H9 (cell line): ENCODE measurements around the gene L3MBTL4. TPM values are rescaled to one million over a fixed set of nuclear protein-coding genes. Genes with fewer than 3 reads are reported as not detected.

ENCODE experiments used
- DNase-seq: peaks from one replicate; pipeline ENCODE4 v3.0.0-alpha.2; 2017
- H2AFZ ChIP-seq: one replicate; pipeline ENCODE4 v1.6.1; 2013; ENCODE audit warnings: mild to moderate bottlenecking, low read length, control low read depth, moderate library complexity
- H2AK5ac ChIP-seq: 2 replicates; pipeline ENCODE4 v1.6.1; 2013; ENCODE audit warnings: low read length, control low read depth, mixed read lengths; ENCODE audit not compliant: insufficient read length
- H2BK120ac ChIP-seq: one replicate; pipeline ENCODE4 v1.6.1; 2013; ENCODE audit warnings: low read depth, mild to moderate bottlenecking, low read length, control low read depth, inconsistent platforms; ENCODE audit not compliant: poor library complexity, severe bottlenecking
- H2BK12ac ChIP-seq: 2 replicates; pipeline ENCODE4 v1.6.1; 2013; ENCODE audit warnings: low read length, control low read depth, mixed read lengths, low read depth; ENCODE audit not compliant: insufficient read length
- H2BK15ac ChIP-seq: 2 replicates; pipeline ENCODE4 v1.6.1; 2013; ENCODE audit warnings: low read depth, low read length, control low read depth
- H2BK20ac ChIP-seq: one replicate; pipeline ENCODE4 v1.6.1; 2013; ENCODE audit warnings: low read depth, mild to moderate bottlenecking, low read length, control low read depth, inconsistent platforms; ENCODE audit not compliant: poor library complexity, severe bottlenecking
- H2BK5ac ChIP-seq: 2 replicates; pipeline ENCODE4 v1.6.1; 2013; ENCODE audit warnings: low read length, control low read depth, mixed read lengths; ENCODE audit not compliant: insufficient read length
- H3K14ac ChIP-seq: 2 replicates; pipeline ENCODE4 v1.6.1; 2013; ENCODE audit warnings: low read length, control low read depth; ENCODE audit not compliant: insufficient read depth
- H3K18ac ChIP-seq: 2 replicates; pipeline ENCODE4 v1.6.1; 2013; ENCODE audit warnings: low read depth, mild to moderate bottlenecking, mixed read lengths, low read length, control low read depth; ENCODE audit not compliant: insufficient read length
- H3K23ac ChIP-seq: 2 replicates; pipeline ENCODE4 v1.6.1; 2013; ENCODE audit warnings: low read length, control low read depth, mixed read lengths, low read depth; ENCODE audit not compliant: insufficient read length
- H3K23me2 ChIP-seq: 2 replicates; pipeline ENCODE4 v1.6.1; 2013; ENCODE audit warnings: low read depth, mild to moderate bottlenecking, mixed read lengths, low read length, control low read depth; ENCODE audit not compliant: insufficient read length, poor library complexity, severe bottlenecking
- H3K27ac ChIP-seq: 2 replicates; pipeline ENCODE4 v1.5.1; 2013; ENCODE audit warnings: low read length, control low read depth, mixed read lengths, low read depth; ENCODE audit not compliant: insufficient read length
- H3K27me3 ChIP-seq: 2 replicates; pipeline ENCODE4 v1.6.1; 2013; ENCODE audit warnings: low read length, control low read depth, inconsistent platforms; ENCODE audit not compliant: insufficient read depth
- H3K4ac ChIP-seq: 2 replicates; pipeline ENCODE4 v1.6.1; 2013; ENCODE audit warnings: low read depth, mild to moderate bottlenecking, control low read depth, inconsistent platforms, low read length, moderate library complexity
- H3K4me1 ChIP-seq: 2 replicates; pipeline ENCODE4 v1.6.1; 2013; ENCODE audit warnings: low read length, control low read depth, inconsistent platforms; ENCODE audit not compliant: insufficient read depth
- H3K4me2 ChIP-seq: 2 replicates; pipeline ENCODE4 v1.6.1; 2013; ENCODE audit warnings: low read length, control low read depth, mixed read lengths; ENCODE audit not compliant: insufficient read length, insufficient read depth
- H3K56ac ChIP-seq: 2 replicates; pipeline ENCODE4 v1.6.1; 2013; ENCODE audit warnings: low read depth, mild to moderate bottlenecking, mixed read lengths, low read length, control low read depth; ENCODE audit not compliant: insufficient read length
- H3K79me1 ChIP-seq: 2 replicates; pipeline ENCODE4 v1.6.1; 2013; ENCODE audit warnings: low read depth, mild to moderate bottlenecking, moderate library complexity, low read length, control low read depth, inconsistent platforms; ENCODE audit not compliant: insufficient read depth, poor library complexity, severe bottlenecking
- H3K79me2 ChIP-seq: 2 replicates; pipeline ENCODE4 v1.6.1; 2013; ENCODE audit warnings: low read length, control low read depth, inconsistent platforms; ENCODE audit not compliant: insufficient read depth
- H3K9ac ChIP-seq: 2 replicates; pipeline ENCODE4 v1.6.1; 2013; ENCODE audit warnings: low read length, control low read depth, mixed read lengths; ENCODE audit not compliant: insufficient read length; ENCODE audit errors: extremely low read depth
- H3K9me3 ChIP-seq: one replicate; pipeline ENCODE4 v1.6.1; 2013; ENCODE audit warnings: low read depth, low read length, inconsistent platforms; ENCODE audit not compliant: control insufficient read depth
- H3T11ph ChIP-seq: one replicate; pipeline ENCODE4 v1.6.1; 2013; ENCODE audit warnings: mild to moderate bottlenecking, low read length, control low read depth, inconsistent platforms
- H4K20me1 ChIP-seq: one replicate; pipeline ENCODE4 v1.6.1; 2013; ENCODE audit not compliant: control insufficient read depth, insufficient read length, insufficient read depth
- H4K5ac ChIP-seq: 2 replicates; pipeline ENCODE4 v1.6.1; 2013; ENCODE audit warnings: low read depth, mild to moderate bottlenecking, mixed read lengths, low read length, control low read depth; ENCODE audit not compliant: insufficient read length
- H4K8ac ChIP-seq: replicated peaks from 2 replicates; pipeline ENCODE4 v1.6.1; 2013; ENCODE audit warnings: low read length, control low read depth, mixed read lengths, low read depth; ENCODE audit not compliant: insufficient read length
- H4K91ac ChIP-seq: 2 replicates; pipeline ENCODE4 v1.6.1; 2013; ENCODE audit warnings: low read depth, mild to moderate bottlenecking, moderate library complexity, mixed read lengths, low read length, control low read depth; ENCODE audit not compliant: insufficient read length
- H3K27ac Mint-ChIP-seq, 3 experiments: 2 replicates in 2 of 3; 3 replicates in 1 of 3; pipeline ENCODE4 v1.8.0; 2020 to 2021; ENCODE audit warnings: mixed read lengths in 3 of 3, mild to moderate bottlenecking in 1 of 3, moderate library complexity in 1 of 3
- H3K27me3 Mint-ChIP-seq: 2 replicates; pipeline ENCODE4 v1.8.0; 2021; ENCODE audit warnings: low read depth, mild to moderate bottlenecking, moderate library complexity, mixed read lengths
- H3K36me3 Mint-ChIP-seq, 3 experiments: 2 replicates in 2 of 3; 3 replicates in 1 of 3; pipeline ENCODE4 v1.8.0; 2020 to 2021; ENCODE audit warnings: low read depth in 3 of 3, mixed read lengths in 3 of 3; ENCODE audit not compliant: insufficient read depth in 1 of 3
- H3K4me1 Mint-ChIP-seq, 2 experiments: 2 replicates each; pipeline ENCODE4 v1.8.0; 2020; ENCODE audit warnings: mixed read lengths in 2 of 2
- H3K4me3 Mint-ChIP-seq, 2 experiments: 2 replicates in 1 of 2; 3 replicates in 1 of 2; pipeline ENCODE4 v1.8.0; 2020 to 2021; ENCODE audit warnings: mild to moderate bottlenecking in 2 of 2, mixed read lengths in 2 of 2, moderate library complexity in 1 of 2
- H3K9me3 Mint-ChIP-seq, 2 experiments: 2 replicates in 1 of 2; 3 replicates in 1 of 2; pipeline ENCODE4 v1.8.0; 2020; ENCODE audit warnings: mild to moderate bottlenecking in 2 of 2, mixed read lengths in 2 of 2, moderate library complexity in 1 of 2
- WGBS: extraction: QIAGEN DNeasy Blood & Tissue Kit; methylation state at CpG from one replicate; pipeline ENCODE4 v1.1.7; 2013; ENCODE audit warnings: missing lambda C conversion rate, low lambda C conversion rate, mixed read lengths; ENCODE audit not compliant: insufficient read length; ENCODE audit errors: extremely low coverage; 5-methylcytosine and 5-hydroxymethylcytosine counted together
- total RNA-seq: library from RNA; stranded (reverse); gene quantifications from 2 replicates; pipeline ENCODE4 v1.2.1, GENCODE V29; 2021
- TF ChIP-seq, protein P1 (sequence below): fragments of 200-600 bp; sonication (generic); conservative IDR thresholded peaks from 3 replicates; pipeline ENCODE4 v1.8.0; 2021; ENCODE audit warnings: antibody characterized with exemption, mild to moderate bottlenecking

L3MBTL4 gene
- total RNA-seq, 1 experiment from 2014 or later = 1.9 TPM

GRCh38 chr18:5955861-5956260 lies 458.9 kb downstream of the L3MBTL4 start:
- no peak overlapping the region for H2BK5ac ChIP-seq
- H2BK15ac ChIP-seq = no peak overlapping the region
- H3K18ac ChIP-seq = no peak overlapping the region
- no peaks in the 10 kb centered on the region for H3K4me1 ChIP-seq
- no peak overlapping the region for H2BK120ac ChIP-seq
- no peak overlapping the region for H2BK20ac ChIP-seq
- H3K27ac ChIP-seq = no peak overlapping the region
- H3K36me3 Mint-ChIP-seq = no peaks in the 10 kb centered on the region
- H3K27me3 Mint-ChIP-seq = no peaks in the 10 kb centered on the region; the same call in 1 of the 2 replicates
- H3K27me3 ChIP-seq = no peaks in the 10 kb centered on the region
- no peak overlapping the region for H4K5ac ChIP-seq
- TF ChIP-seq, protein P1, sequence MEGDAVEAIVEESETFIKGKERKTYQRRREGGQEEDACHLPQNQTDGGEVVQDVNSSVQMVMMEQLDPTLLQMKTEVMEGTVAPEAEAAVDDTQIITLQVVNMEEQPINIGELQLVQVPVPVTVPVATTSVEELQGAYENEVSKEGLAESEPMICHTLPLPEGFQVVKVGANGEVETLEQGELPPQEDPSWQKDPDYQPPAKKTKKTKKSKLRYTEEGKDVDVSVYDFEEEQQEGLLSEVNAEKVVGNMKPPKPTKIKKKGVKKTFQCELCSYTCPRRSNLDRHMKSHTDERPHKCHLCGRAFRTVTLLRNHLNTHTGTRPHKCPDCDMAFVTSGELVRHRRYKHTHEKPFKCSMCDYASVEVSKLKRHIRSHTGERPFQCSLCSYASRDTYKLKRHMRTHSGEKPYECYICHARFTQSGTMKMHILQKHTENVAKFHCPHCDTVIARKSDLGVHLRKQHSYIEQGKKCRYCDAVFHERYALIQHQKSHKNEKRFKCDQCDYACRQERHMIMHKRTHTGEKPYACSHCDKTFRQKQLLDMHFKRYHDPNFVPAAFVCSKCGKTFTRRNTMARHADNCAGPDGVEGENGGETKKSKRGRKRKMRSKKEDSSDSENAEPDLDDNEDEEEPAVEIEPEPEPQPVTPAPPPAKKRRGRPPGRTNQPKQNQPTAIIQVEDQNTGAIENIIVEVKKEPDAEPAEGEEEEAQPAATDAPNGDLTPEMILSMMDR = no peak
- H3K4me2 ChIP-seq = no peak overlapping the region
- H3K23me2 ChIP-seq = no peaks in the 10 kb centered on the region
- H3K14ac ChIP-seq = no peak overlapping the region
- H4K91ac ChIP-seq = no peak overlapping the region
- H3K27ac Mint-ChIP-seq = no peak overlapping the region; a peak in 1 of 7 replicates
- no peak overlapping the region for H3T11ph ChIP-seq
- H3K4me1 Mint-ChIP-seq = 0 out of 4 replicates have a peak, but pooled peaks cover 0 to 5% of the 10 kb centered on the region in 2 experiments
- H3K9me3 ChIP-seq = no peaks in the 10 kb centered on the region
- no peak overlapping the region for H2AFZ ChIP-seq
- H3K23ac ChIP-seq = no peak overlapping the region
- no peaks in the 10 kb centered on the region for H3K79me2 ChIP-seq
- WGBS = no CpG with 5 or more reads among the region's 5 CpGs
- H3K79me1 ChIP-seq = no peaks in the 10 kb centered on the region
- H2AK5ac ChIP-seq = no peak overlapping the region
- no peak overlapping the region for H3K56ac ChIP-seq
- no peak overlapping the region for H3K9ac ChIP-seq
- no peak overlapping the region for H3K4me3 Mint-ChIP-seq
- DNase-seq = no peak
- no peak overlapping the region for H4K8ac ChIP-seq
- no peaks in the 10 kb centered on the region for H4K20me1 ChIP-seq
- no peaks in the 10 kb centered on the region for H3K9me3 Mint-ChIP-seq
- H3K4ac ChIP-seq = no peak overlapping the region
- H2BK12ac ChIP-seq = no peak overlapping the region
